CD4-positive, alpha-beta T cell treated with Interferon alpha-2 for 1 hour (primary cell): ENCODE results near the gene MAPK1IP1L.
"Not testable (repeated sequence)": the region's sequence is repeated elsewhere in the genome, so short reads cannot be mapped to it uniquely, and the experiment has no call there.

Experiments used
- DNase-seq, 2 donors: peaks; one replicate each; pipeline ENCODE4 v3.0.0-alpha.2; 2020 to 2022

Gene MAPK1IP1L

GRCh38 chr14:55057919-55058318, 6.5 kb downstream of the MAPK1IP1L start:
- DNase-seq, result no peak

- DNase-seq, result no peak
Measured at GRCh38 chr14:55059333-55059732, 7.9 kb downstream of the MAPK1IP1L start.

- no peak for DNase-seq
Measured at GRCh38 chr14:55062517-55063351, 11.3 kb downstream of the MAPK1IP1L start.

GRCh38 chr14:55064896-55065295, 13.4 kb downstream of the MAPK1IP1L start:
- DNase-seq, result not testable (repeated sequence)

GRCh38 chr14:55065411-55065810, 14.0 kb downstream of the MAPK1IP1L start:
- no peak for DNase-seq

GRCh38 chr14:55066223-55066622, 14.8 kb downstream of the MAPK1IP1L start:
- DNase-seq, result no peak

- no peak for DNase-seq
Measured at GRCh38 chr14:55070981-55071411, 19.5 kb downstream of the MAPK1IP1L start.

GRCh38 chr14:55071870-55072640, 20.6 kb downstream of the MAPK1IP1L start:
- peak; percentile 33 for DNase-seq

- no peak for DNase-seq
Measured at GRCh38 chr14:55073856-55074255, 22.4 kb downstream of the MAPK1IP1L start.

- no peak for DNase-seq
Measured at GRCh38 chr14:55074662-55075061, 23.2 kb downstream of the MAPK1IP1L start.

GRCh38 chr14:55075628-55076175, 24.3 kb downstream of the MAPK1IP1L start:
- DNase-seq, result no peak

- peak in 1 of 2 donors; percentile 2 for DNase-seq
Measured at GRCh38 chr14:55077170-55078151, 26.0 kb downstream of the MAPK1IP1L start.

- DNase-seq, result not testable (repeated sequence)
Measured at GRCh38 chr14:55079961-55080360, 28.5 kb downstream of the MAPK1IP1L start.

- no peak for DNase-seq
Measured at GRCh38 chr14:55084401-55085059, 33.1 kb downstream of the MAPK1IP1L start.

- no peak for DNase-seq
Measured at GRCh38 chr14:55085060-55085660, 33.7 kb downstream of the MAPK1IP1L start.

GRCh38 chr14:55086938-55087337, 35.5 kb downstream of the MAPK1IP1L start:
- no peak for DNase-seq

- DNase-seq, result no peak
Measured at GRCh38 chr14:55088356-55088755, 36.9 kb downstream of the MAPK1IP1L start.

GRCh38 chr14:55092341-55092740, 40.9 kb downstream of the MAPK1IP1L start:
- DNase-seq, result no peak

- DNase-seq, result no peak
Measured at GRCh38 chr14:55094292-55095157, 43.1 kb downstream of the MAPK1IP1L start.

GRCh38 chr14:55097881-55098560, 46.6 kb downstream of the MAPK1IP1L start:
- peak; percentile 32 to 52 for DNase-seq
